KOPT-K1 (cell line): ENCODE results near the gene RNF138.

Experiments used
- H3K27ac ChIP-seq: fragments of 200-600 bp; sonication (generic); 2 replicates; pipeline ENCODE4 v1.5.1; 2016; ENCODE audit warnings: antibody characterized with exemption, mild to moderate bottlenecking, low read depth, low read length; ENCODE audit not compliant: poor library complexity, severe bottlenecking
- H3K36me3 ChIP-seq: fragments of 200-600 bp; sonication (generic); 2 replicates; pipeline ENCODE4 v1.5.1; 2017; ENCODE audit warnings: antibody characterized with exemption, mild to moderate bottlenecking, low read length, moderate library complexity; ENCODE audit not compliant: insufficient read depth
- H3K9me3 ChIP-seq: fragments of 200-600 bp; sonication (generic); 2 replicates; pipeline ENCODE4 v1.5.1; 2017; ENCODE audit warnings: antibody characterized with exemption, low read length, mild to moderate bottlenecking; ENCODE audit not compliant: insufficient read depth, poor library complexity, severe bottlenecking

Gene RNF138

GRCh38 chr18:32091724-32092421 is at the start of gene RNF138:
RNF138 (plus strand) TSS chr18:32091874; CDS start chr18:32092777, 903 bp downstream.
- Histone ChIP-seq H3K9me3 (no peaks in the 10 kb centered on the region), H3K27ac (peak within 1 kb of the TSS; percentile 98), H3K36me3 (peaks cover 28% of the 10 kb centered on the region)

GRCh38 chr18:32042337-32042736 is 49.3 kb upstream of the RNF138 start:
- H3K9me3 ChIP-seq: peaks cover 7% of the 10 kb centered on the region
- no peak overlapping the region for H3K27ac ChIP-seq
- peaks cover 12% of the 10 kb centered on the region; the same call in 1 of the 2 replicates for H3K36me3 ChIP-seq

- Histone ChIP-seq H3K27ac (peak overlapping the region; percentile 29), H3K36me3 (no peaks in the 10 kb centered on the region), H3K9me3 (no peaks in the 10 kb centered on the region)
Measured at GRCh38 chr18:32048507-32049091, 43.1 kb upstream of the RNF138 start.

- H3K9me3 ChIP-seq: no peaks in the 10 kb centered on the region
- no peaks in the 10 kb centered on the region for H3K36me3 ChIP-seq
- peak overlapping the region; percentile 32 for H3K27ac ChIP-seq
Measured at GRCh38 chr18:32049393-32050171, 42.1 kb upstream of the RNF138 start.

- Histone ChIP-seq H3K27ac (no peak overlapping the region), H3K36me3 (no peaks in the 10 kb centered on the region), H3K9me3 (no peaks in the 10 kb centered on the region)
Measured at GRCh38 chr18:32056613-32057358, 34.9 kb upstream of the RNF138 start.

- H3K36me3 ChIP-seq: no peaks in the 10 kb centered on the region
Measured at GRCh38 chr18:32057624-32058165, 34.0 kb upstream of the RNF138 start.

GRCh38 chr18:32060026-32060425 is 31.6 kb upstream of the RNF138 start:
- Histone ChIP-seq H3K27ac (peak overlapping the region; percentile 2), H3K9me3 (no peaks in the 10 kb centered on the region)

More at GRCh38 chr18:32057624-32058165, 34.0 kb upstream of the RNF138 start:
- Histone ChIP-seq H3K27ac (no peak overlapping the region), H3K9me3 (no peaks in the 10 kb centered on the region)

GRCh38 chr18:32067375-32068167 is 24.1 kb upstream of the RNF138 start:
- Histone ChIP-seq H3K9me3 (no peaks in the 10 kb centered on the region), H3K36me3 (no peaks in the 10 kb centered on the region; the same call in 1 of the 2 replicates), H3K27ac (no peak overlapping the region)

More at GRCh38 chr18:32060026-32060425, 31.6 kb upstream of the RNF138 start:
- H3K36me3 ChIP-seq: no peaks in the 10 kb centered on the region; the same call in 1 of the 2 replicates

- Histone ChIP-seq H3K27ac (no peak overlapping the region), H3K36me3 (no peaks in the 10 kb centered on the region), H3K9me3 (no peaks in the 10 kb centered on the region)
Measured at GRCh38 chr18:32072321-32072720, 19.4 kb upstream of the RNF138 start.

GRCh38 chr18:32074206-32074605 is 17.5 kb upstream of the RNF138 start:
- H3K27ac ChIP-seq: no peak overlapping the region
- H3K9me3 ChIP-seq: no peaks in the 10 kb centered on the region
- no peaks in the 10 kb centered on the region for H3K36me3 ChIP-seq

- no peaks in the 10 kb centered on the region for H3K36me3 ChIP-seq
- no peak overlapping the region for H3K27ac ChIP-seq
- H3K9me3 ChIP-seq: no peaks in the 10 kb centered on the region
Measured at GRCh38 chr18:32078845-32079244, 12.8 kb upstream of the RNF138 start.

GRCh38 chr18:32081881-32082280 is 9.8 kb upstream of the RNF138 start:
- H3K9me3 ChIP-seq: no peaks in the 10 kb centered on the region
- H3K27ac ChIP-seq: no peak overlapping the region
- H3K36me3 ChIP-seq: no peaks in the 10 kb centered on the region

GRCh38 chr18:32083781-32084180 is 7.9 kb upstream of the RNF138 start:
- H3K36me3 ChIP-seq: no peaks in the 10 kb centered on the region
- no peaks in the 10 kb centered on the region for H3K9me3 ChIP-seq
- no peak overlapping the region for H3K27ac ChIP-seq

- no peak overlapping the region for H3K27ac ChIP-seq
- H3K36me3 ChIP-seq: no peaks in the 10 kb centered on the region
- no peaks in the 10 kb centered on the region for H3K9me3 ChIP-seq
Measured at GRCh38 chr18:32086881-32087280, 4.8 kb upstream of the RNF138 start.
